Lung (tissue), 12 donors: ENCODE data around the gene ADIPOR1. TPM values are rescaled to one million over a fixed set of nuclear protein-coding genes. Genes with fewer than 3 reads are reported as not detected.
"Not testable (repeated sequence)": the region's sequence is repeated elsewhere in the genome, so short reads cannot be mapped to it uniquely, and the experiment has no call there.

Source experiments
- ATAC-seq: fragments of 200-7000 bp; cut with Tn5 transposase; one replicate; pipeline ENCODE4 v1.9.1; 2020; ENCODE audit warnings: moderate number of reproducible peaks; ENCODE audit not compliant: insufficient read depth, low FRiP score
- DNase-seq, 3 donors: peaks; one replicate each; pipeline ENCODE4 v3.0.0-alpha.2; 2013 to 2017
- H3K27ac ChIP-seq, 2 donors: one replicate each; pipeline ENCODE4 v1.5.1; 2013; ENCODE audit warnings: mild to moderate bottlenecking in 2 of 2, moderate library complexity in 2 of 2, control low read depth in 1 of 2, inconsistent platforms in 1 of 2, low read depth in 1 of 2, low read length in 1 of 2
- H3K27me3 ChIP-seq, 3 donors: one replicate each; pipeline ENCODE4 v1.5.1; 2013; ENCODE audit warnings: low read length in 2 of 3; ENCODE audit not compliant: control insufficient read depth in 3 of 3, insufficient read depth in 3 of 3
- H3K36me3 ChIP-seq, 4 donors: one replicate each; pipeline ENCODE4 v1.5.1; 2013; ENCODE audit warnings: low read length in 4 of 4, mild to moderate bottlenecking in 1 of 4, moderate library complexity in 1 of 4; ENCODE audit not compliant: control insufficient read depth in 4 of 4, insufficient read depth in 4 of 4
- H3K4me1 ChIP-seq, 5 donors: one replicate each; pipeline ENCODE4 v1.5.1; 2013; ENCODE audit warnings: low read length in 5 of 5, mild to moderate bottlenecking in 2 of 5, moderate library complexity in 1 of 5; ENCODE audit not compliant: control insufficient read depth in 5 of 5, insufficient read depth in 5 of 5
- H3K4me3 ChIP-seq: one replicate; pipeline ENCODE4 v1.5.1; 2013; ENCODE audit warnings: mild to moderate bottlenecking, control low read depth, moderate library complexity
- H3K9ac ChIP-seq, 2 donors: one replicate each; pipeline ENCODE4 v1.5.1; 2013; ENCODE audit warnings: low read length in 2 of 2, control low read depth in 1 of 2; ENCODE audit not compliant: insufficient read depth in 1 of 2
- H3K9me3 ChIP-seq, 4 donors: one replicate each; pipeline ENCODE4 v1.5.1; 2013; ENCODE audit warnings: low read length in 3 of 4, mild to moderate bottlenecking in 1 of 4, moderate library complexity in 1 of 4; ENCODE audit not compliant: control insufficient read depth in 4 of 4, insufficient read depth in 3 of 4
- WGBS, 2 donors: extraction: QIAGEN DNeasy Blood & Tissue Kit; methylation state at CpG; one replicate each; pipeline ENCODE4 v1.1.7; 2013; 5-methylcytosine and 5-hydroxymethylcytosine counted together
- polyA plus RNA-seq, 2 donors: library from polyadenylated mRNA; stranded (reverse); fragments of 200-250 nt; gene quantifications; one replicate each; pipeline ENCODE4 v1.2.1, GENCODE V29; 2013
- total RNA-seq, 2 donors: library from RNA; depleted of rRNA in 1 of 2; stranded (reverse); fragments of >200 nt in 1 of 2; gene quantifications; one replicate each; pipeline ENCODE4 v1.2.1, GENCODE V29; 2014 to 2021
- TF ChIP-seq, protein P1 (sequence below): IDR thresholded peaks from 2 replicates; pipeline ENCODE4 v1.5.1; 2012; ENCODE audit warnings: mild to moderate bottlenecking; ENCODE audit errors: control extremely low read depth, extremely low read depth
- donor health status: control.
- donor health status: control.
- donor health status: Bipolar disorder and iron deficiency.
- donor health status: healthy.
- donor health status: DM: yes; HTN: yes; CAD: no.

Gene ADIPOR1
- total and polyA plus RNA-seq, 4 donors: 95.2 to 125 (median 108) TPM

DNA sequence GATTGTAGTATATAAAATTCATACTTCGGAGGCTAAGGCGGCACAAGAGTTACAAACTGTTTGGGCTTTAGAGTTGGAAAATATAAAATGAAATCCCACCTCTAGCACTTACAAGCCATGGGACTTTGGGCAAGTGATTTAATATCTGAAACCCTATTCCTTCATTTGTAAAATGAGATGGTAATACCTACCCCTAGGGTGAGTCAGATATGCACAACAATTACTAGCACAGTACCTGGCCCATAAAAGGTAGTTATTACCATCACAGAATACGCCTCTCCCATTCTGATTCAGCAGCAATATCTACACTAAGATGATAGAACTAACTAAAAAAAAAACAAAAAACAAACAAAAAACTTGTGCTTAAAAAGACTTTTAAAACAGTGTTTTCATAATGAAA lies 34.6 kb downstream of the ADIPOR1 start:
- ATAC-seq (no peak), DNase-seq (no peak)
- H3K27me3 ChIP-seq: no peaks in the 10 kb centered on the region
- H3K36me3 ChIP-seq: peaks cover 0 to 14% (median 2%) of the 10 kb centered on the region in 4 donors
- 92 to 99% methylated on average over 3 of the region's 3 CpGs for WGBS, 2 donors
- H3K27ac ChIP-seq: no peak overlapping the region
- no peak overlapping the region for H3K4me3 ChIP-seq
- no peak overlapping the region for H3K9ac ChIP-seq
- H3K9me3 ChIP-seq: no peaks in the 10 kb centered on the region
- H3K4me1 ChIP-seq: peaks cover 0 to 6% (median 0%) of the 10 kb centered on the region in 5 donors
- TF ChIP-seq, protein P1, sequence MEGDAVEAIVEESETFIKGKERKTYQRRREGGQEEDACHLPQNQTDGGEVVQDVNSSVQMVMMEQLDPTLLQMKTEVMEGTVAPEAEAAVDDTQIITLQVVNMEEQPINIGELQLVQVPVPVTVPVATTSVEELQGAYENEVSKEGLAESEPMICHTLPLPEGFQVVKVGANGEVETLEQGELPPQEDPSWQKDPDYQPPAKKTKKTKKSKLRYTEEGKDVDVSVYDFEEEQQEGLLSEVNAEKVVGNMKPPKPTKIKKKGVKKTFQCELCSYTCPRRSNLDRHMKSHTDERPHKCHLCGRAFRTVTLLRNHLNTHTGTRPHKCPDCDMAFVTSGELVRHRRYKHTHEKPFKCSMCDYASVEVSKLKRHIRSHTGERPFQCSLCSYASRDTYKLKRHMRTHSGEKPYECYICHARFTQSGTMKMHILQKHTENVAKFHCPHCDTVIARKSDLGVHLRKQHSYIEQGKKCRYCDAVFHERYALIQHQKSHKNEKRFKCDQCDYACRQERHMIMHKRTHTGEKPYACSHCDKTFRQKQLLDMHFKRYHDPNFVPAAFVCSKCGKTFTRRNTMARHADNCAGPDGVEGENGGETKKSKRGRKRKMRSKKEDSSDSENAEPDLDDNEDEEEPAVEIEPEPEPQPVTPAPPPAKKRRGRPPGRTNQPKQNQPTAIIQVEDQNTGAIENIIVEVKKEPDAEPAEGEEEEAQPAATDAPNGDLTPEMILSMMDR: no peak

DNA sequence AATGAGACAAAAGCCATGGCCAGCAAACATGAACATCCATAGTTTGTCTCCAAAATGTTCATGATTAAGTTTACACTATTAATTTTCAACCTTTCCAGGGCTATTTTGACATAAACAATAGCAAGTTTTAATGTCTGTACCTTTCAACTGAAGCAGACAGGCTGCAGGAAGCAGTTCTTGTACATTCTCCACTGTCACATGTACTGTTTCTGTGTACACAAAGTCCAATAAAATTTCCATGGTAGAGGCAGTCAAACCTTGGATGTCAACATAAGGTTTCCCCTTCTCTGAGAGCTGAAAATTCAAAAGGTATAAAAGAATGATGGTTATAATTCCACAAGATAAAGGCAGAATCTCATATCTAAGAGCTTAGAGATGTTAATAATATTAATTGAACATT lies 38.5 kb downstream of the ADIPOR1 start:
- Histone ChIP-seq H3K36me3 (peaks cover 9 to 29% (median 15%) of the 10 kb centered on the region in 4 donors), H3K9ac (no peak overlapping the region), H3K27ac (no peak overlapping the region), H3K9me3 (no peaks in the 10 kb centered on the region), H3K4me1 (no peaks in the 10 kb centered on the region), H3K27me3 (no peaks in the 10 kb centered on the region), H3K4me3 (no peak overlapping the region)
- TF ChIP-seq, protein P1: no peak
- DNase-seq (no peak), ATAC-seq (no peak)

DNA sequence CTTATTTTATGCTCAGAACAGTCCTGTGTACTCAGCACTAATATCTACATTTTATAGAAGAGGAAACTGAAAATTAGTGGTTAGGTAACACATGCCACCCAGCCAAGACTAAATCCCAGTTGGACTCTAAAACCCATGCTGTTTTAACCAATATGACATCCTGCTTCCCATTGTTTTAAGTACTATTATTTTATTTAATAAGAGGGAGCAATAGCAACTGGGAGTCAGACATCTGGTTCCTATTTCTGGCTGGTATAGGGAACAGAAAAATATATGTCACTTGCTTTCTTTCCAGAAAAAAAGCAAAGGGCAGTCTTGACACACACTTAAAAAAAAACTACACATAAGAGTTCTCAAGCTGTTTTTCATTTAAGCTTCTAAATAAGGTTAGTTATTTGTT lies 43.0 kb downstream of the ADIPOR1 start:
- peaks cover 12 to 50% (median 32%) of the 10 kb centered on the region in 4 donors for H3K36me3 ChIP-seq
- no peaks in the 10 kb centered on the region for H3K27me3 ChIP-seq
- TF ChIP-seq, protein P1: no peak
- no peak overlapping the region for H3K4me3 ChIP-seq
- H3K4me1 ChIP-seq: no peaks in the 10 kb centered on the region
- H3K9ac ChIP-seq: no peak overlapping the region
- no peak for DNase-seq
- ATAC-seq: no peak
- no peaks in the 10 kb centered on the region for H3K9me3 ChIP-seq
- H3K27ac ChIP-seq: no peak overlapping the region

DNA sequence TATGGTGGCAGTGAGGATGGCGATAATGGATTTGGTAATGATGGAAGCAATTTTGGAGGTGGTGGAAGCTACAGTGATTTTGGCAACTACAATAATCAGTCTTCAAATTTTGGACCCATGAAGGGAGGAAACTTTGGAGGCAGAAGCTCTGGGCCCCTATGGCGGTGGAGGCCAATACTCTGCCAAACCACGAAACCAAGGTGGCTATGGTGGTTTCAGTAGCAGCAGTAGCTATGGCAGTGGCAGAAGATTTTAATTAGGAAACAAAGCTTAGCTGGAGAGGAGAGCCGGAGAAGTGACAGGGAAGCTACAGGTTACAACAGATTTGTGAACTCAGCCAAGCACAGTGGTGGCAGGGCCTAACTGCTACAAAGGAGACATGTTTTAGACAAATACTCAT lies 45.6 kb downstream of the ADIPOR1 start:
- not testable (repeated sequence) for H3K9ac ChIP-seq, H3K27me3 ChIP-seq, ATAC-seq, DNase-seq, H3K4me3 ChIP-seq, H3K9me3 ChIP-seq, H3K4me1 ChIP-seq, H3K27ac ChIP-seq
- H3K36me3 ChIP-seq: peaks cover 17 to 46% (median 39%) of the 10 kb centered on the region in 4 donors
- 83 to 90% methylated on average over 4 of the region's 4 CpGs for WGBS, 2 donors
